Embryonic facial prominence (tissue), 1 donor: ENCODE results near the gene TNFAIP8L1.

ENCODE experiments used
- DNase-seq: peaks from one replicate; pipeline ENCODE4 v3.0.0-alpha.2; 2016; ENCODE audit errors: extremely low spot score

The TNFAIP8L1 gene

GRCh38 chr19:4649392-4650047, 10.2 kb downstream of the TNFAIP8L1 start:
- no peak for DNase-seq

- no peak for DNase-seq
Measured at GRCh38 chr19:4650159-4650558, 10.8 kb downstream of the TNFAIP8L1 start.

GRCh38 chr19:4652075-4652474, 12.8 kb downstream of the TNFAIP8L1 start:
- no peak for DNase-seq

DNA sequence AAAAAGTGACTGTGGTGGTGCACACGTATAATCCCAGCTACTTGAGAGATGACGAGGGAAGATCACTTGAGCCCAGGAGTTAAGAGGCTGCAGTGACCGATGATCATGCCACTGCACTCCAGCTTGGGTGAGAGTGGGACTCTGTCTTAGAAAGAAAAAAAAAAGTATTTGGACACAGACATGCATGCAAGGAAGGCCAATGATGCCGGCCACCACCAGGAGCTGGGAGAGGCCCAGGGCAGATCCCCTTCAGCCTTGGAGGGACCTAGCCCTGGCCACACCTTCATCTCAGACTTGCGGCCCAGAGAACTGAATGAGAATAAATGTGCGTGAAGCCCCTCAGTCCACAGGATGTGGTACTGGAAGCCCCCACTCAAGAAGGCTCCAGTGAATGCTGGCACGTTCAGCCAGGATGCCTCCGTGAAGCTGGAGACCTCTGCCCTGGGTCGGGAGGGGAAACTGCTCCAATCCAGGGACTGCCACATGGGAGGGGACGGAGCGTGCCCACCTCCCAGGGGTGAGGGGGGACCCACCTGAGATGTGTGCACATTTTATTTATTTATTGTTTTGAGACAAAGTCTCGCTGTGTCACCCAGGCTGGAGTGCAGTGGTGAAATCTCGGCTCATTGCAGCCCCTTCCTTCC, 14.6 kb downstream of the TNFAIP8L1 start:
- DNase-seq: no peak

- DNase-seq: no peak
Measured at GRCh38 chr19:4654437-4655361, 15.4 kb downstream of the TNFAIP8L1 start.

DNA sequence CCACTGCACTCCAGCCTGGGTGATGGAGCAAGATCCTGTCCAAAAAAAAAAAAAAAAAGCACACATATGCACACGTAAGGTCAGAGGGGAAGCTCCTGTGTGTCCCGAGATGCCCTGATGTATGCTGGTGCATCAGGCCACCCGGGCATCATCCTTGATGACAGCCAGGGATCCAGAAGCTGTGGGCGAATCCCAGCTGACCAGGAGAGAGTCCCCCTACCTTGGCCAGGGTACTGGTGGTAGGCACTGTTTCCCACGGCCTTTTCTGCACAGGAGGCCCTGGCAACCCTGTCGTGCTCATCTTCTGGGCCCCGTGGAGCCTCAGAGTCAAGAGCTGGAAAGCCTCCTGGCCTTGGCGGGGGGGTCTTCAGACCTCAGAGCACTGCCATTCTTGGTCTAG, 16.8 kb downstream of the TNFAIP8L1 start:
- DNase-seq: no peak

GRCh38 chr19:4657262-4657661, 17.9 kb downstream of the TNFAIP8L1 start:
- DNase-seq: no peak

DNA sequence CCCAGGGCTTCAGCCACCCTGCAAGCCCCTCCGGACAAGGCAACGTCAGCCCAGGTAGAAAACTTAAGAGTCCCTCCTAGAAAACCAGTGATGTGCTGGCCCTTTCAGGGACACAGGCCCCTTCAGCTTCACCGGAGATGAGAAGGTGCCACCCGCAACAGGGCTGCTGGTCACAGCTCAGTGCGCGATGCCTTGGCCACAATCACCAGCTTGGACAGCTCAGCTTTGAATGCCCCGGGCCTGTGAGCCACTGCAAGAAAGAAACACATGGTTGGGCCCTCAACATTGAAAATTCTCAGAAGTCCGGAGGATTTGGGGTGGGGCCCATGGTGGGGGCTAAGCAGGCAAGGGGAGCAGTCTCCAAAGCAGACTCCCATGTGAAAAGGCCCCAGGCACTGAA, 18.5 kb downstream of the TNFAIP8L1 start:
- DNase-seq: no peak

- no peak for DNase-seq
Measured at GRCh38 chr19:4660181-4660791, 21.0 kb downstream of the TNFAIP8L1 start.

DNA sequence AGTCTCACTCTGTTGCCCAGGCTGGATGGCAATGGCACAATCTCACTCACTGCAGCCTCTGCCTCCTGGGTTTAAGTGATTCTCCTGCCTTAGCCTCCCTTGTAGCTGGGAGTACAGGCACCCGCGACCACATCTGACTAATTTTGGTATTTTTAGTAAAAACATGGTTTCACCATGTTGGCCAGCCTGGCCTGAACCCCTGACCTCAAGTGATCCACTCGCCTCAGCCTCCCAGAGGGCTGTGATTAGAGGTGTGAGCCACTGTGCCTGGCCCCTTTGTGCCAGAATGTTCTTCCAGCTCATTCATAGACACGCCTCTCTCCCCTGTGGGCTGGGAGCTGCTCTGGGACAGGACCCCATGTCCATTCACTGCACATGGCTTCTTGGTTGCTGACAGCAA, 21.7 kb downstream of the TNFAIP8L1 start:
- DNase-seq: no peak

- DNase-seq: no peak
Measured at GRCh38 chr19:4662020-4662695, 22.8 kb downstream of the TNFAIP8L1 start.

DNA sequence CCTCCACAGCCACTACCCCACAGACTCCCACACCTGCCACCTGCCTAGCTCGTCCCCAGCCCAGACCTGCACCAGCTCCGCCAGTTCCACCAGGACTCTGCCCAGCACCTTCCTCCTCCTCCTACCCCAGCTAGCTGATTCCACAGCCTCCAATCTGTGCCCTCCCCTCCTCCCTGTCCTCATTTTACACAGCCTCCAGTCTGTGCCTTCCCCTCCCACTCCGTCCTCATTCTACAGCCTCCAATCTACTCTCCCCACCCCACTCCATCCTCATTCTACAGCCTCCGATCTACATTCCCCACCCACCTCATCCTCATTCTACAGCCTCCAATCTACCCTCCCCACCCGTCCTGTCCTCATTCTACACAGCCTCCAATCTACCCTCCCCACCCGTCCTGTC, 23.5 kb downstream of the TNFAIP8L1 start:
- DNase-seq: no peak

DNA sequence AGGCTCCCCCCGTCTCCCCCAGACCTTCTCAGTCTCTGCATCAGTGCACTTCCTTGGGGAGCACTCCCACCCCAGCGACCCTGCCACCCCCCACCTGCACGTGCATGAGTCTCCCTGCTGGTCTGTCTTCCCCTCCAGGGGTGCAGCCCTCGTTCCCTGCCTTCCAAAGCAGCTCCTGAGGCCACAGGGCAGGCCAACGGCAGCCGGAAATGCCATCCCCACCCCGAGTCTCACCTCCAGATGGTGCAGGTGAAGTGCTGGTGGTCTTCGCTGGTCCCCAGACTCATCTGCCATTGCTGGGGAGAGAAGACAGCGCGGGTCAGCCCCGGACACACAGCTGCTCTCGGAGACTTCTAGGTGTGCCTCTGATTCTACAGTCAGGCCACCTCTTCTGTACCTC, 25.3 kb downstream of the TNFAIP8L1 start:
- DNase-seq: no peak

- peak; percentile 68 for DNase-seq
Measured at GRCh38 chr19:4669723-4670480, 30.6 kb downstream of the TNFAIP8L1 start, which contains the start of gene MYDGF. MYDGF (minus strand) TSS chr19:4670342; CDS start chr19:4670334, 8 bp downstream.

- DNase-seq: no peak
Measured at GRCh38 chr19:4671185-4671851, 32.0 kb downstream of the TNFAIP8L1 start.

DNA sequence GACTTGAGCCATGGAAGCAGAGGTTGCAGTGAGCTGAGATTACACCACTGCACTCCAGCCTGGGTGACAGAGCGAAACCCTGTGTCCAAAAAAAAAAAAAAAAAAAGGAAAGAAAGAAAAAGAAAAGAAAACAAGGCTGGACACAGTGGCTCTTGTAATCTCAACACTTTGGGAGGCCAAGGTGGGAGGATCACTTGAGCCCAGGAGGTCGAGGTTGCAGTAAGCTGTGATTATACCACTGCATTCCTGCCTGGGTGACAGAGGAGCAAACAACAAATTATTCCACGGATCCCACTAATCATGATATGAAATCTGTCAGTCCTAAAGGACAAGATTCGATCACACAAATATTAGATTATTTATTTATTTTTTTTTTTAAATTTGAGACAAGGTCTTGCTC, 33.9 kb downstream of the TNFAIP8L1 start:
- no peak for DNase-seq

GRCh38 chr19:4673726-4674125, 34.4 kb downstream of the TNFAIP8L1 start:
- no peak for DNase-seq

DNA sequence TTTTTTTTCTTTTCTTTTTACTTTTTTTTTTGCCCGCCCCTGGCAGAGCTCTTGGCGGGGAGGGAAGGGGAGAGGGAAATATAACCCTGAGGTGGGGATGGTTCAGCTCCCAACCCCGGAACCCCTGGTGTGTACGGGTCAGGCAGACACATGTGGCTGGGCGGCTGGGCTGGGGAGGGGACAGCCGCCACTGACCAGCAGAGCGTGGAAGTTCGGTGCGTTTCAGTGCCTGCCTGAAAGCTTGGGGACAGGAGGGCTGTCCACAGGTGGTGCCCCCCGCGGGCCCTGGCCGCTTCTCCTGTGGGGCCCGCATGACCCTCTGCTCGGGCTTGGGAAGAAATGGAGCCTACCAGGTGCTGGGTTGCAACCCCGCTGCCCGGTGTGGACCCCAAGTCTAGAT, 36.0 kb downstream of the TNFAIP8L1 start:
- DNase-seq: no peak

- DNase-seq: no peak
Measured at GRCh38 chr19:4676955-4677731, 37.8 kb downstream of the TNFAIP8L1 start.
